Memory B cell (primary cell): Measurements from ENCODE around the gene TP53AIP1.

Source experiments
- ATAC-seq: fragments of 150-1000 bp; cut with Tn5 transposase; 2 replicates; pipeline ENCODE4 v1.10.0; 2021; ENCODE audit warnings: low read depth, mild to moderate bottlenecking, moderate library complexity
- DNase-seq, 2 donors: peaks; one replicate each; pipeline ENCODE4 v3.0.0; 2022; ENCODE audit warnings: low spot score in 2 of 2
- H3K27ac Mint-ChIP-seq: one replicate; pipeline ENCODE4 v1.8.0; 2022; ENCODE audit warnings: mild to moderate bottlenecking, moderate library complexity, mixed read lengths
- H3K27me3 Mint-ChIP-seq: one replicate; pipeline ENCODE4 v1.8.0; 2022; ENCODE audit warnings: mixed read lengths
- H3K36me3 Mint-ChIP-seq: one replicate; pipeline ENCODE4 v1.8.0; 2022; ENCODE audit warnings: mild to moderate bottlenecking, mixed read lengths
- H3K4me1 Mint-ChIP-seq: one replicate; pipeline ENCODE4 v1.8.0; 2022; ENCODE audit warnings: mixed read lengths
- H3K4me3 Mint-ChIP-seq: one replicate; pipeline ENCODE4 v1.8.0; 2022; ENCODE audit warnings: mild to moderate bottlenecking, moderate library complexity, mixed read lengths
- H3K9me3 Mint-ChIP-seq: one replicate; pipeline ENCODE4 v1.8.0; 2022; ENCODE audit warnings: mixed read lengths

The TP53AIP1 gene

GRCh38 chr11:128942817-128943427 lies at the start of gene TP53AIP1:
Gene TP53AIP1, minus strand, starts transcription at chr11:128942871. Its CDS starts 5,053 bp downstream, at chr11:128937818.
- Mint-ChIP-seq H3K27ac (no peak within 1 kb of the TSS), H3K9me3 (no peaks in the 10 kb centered on the region), H3K36me3 (no peaks in the 10 kb centered on the region), H3K4me3 (no peak within 1 kb of the TSS), H3K4me1 (no peaks in the 10 kb centered on the region), H3K27me3 (peaks cover 21% of the 10 kb centered on the region)
- ATAC-seq (no peak), DNase-seq (no peak)

GRCh38 chr11:128988242-128988970 lies 45.7 kb upstream of the TP53AIP1 start:
- peaks cover 2% of the 10 kb centered on the region for H3K36me3 Mint-ChIP-seq
- H3K4me1 Mint-ChIP-seq: peaks cover 6% of the 10 kb centered on the region
- DNase-seq (no peak), ATAC-seq (no peak)
- no peak overlapping the region for H3K27ac Mint-ChIP-seq
- peaks cover 2% of the 10 kb centered on the region for H3K9me3 Mint-ChIP-seq
- H3K27me3 Mint-ChIP-seq: peaks cover 3% of the 10 kb centered on the region
- H3K4me3 Mint-ChIP-seq: no peak overlapping the region

- no peak for ATAC-seq
- peaks cover 2% of the 10 kb centered on the region for H3K9me3 Mint-ChIP-seq
- no peak overlapping the region for H3K27ac Mint-ChIP-seq
- no peak for DNase-seq
- H3K4me3 Mint-ChIP-seq: no peak overlapping the region
- H3K4me1 Mint-ChIP-seq: peaks cover 3% of the 10 kb centered on the region
- H3K36me3 Mint-ChIP-seq: peaks cover 2% of the 10 kb centered on the region
- peaks cover 6% of the 10 kb centered on the region for H3K27me3 Mint-ChIP-seq
These were observed 43.2 kb upstream of the TP53AIP1 start for GRCh38 chr11:128985880-128986279.

GRCh38 chr11:128983023-128983422 lies 40.4 kb upstream of the TP53AIP1 start:
- ATAC-seq (no peak), DNase-seq (no peak)
- no peaks in the 10 kb centered on the region for H3K36me3 Mint-ChIP-seq
- peaks cover 5% of the 10 kb centered on the region for H3K27me3 Mint-ChIP-seq
- no peak overlapping the region for H3K27ac Mint-ChIP-seq
- H3K4me3 Mint-ChIP-seq: no peak overlapping the region
- no peaks in the 10 kb centered on the region for H3K9me3 Mint-ChIP-seq
- peaks cover 3% of the 10 kb centered on the region for H3K4me1 Mint-ChIP-seq

- H3K36me3 Mint-ChIP-seq: peaks cover 2% of the 10 kb centered on the region
- DNase-seq: no peak
- no peak overlapping the region for H3K4me3 Mint-ChIP-seq
- H3K27me3 Mint-ChIP-seq: peaks cover 8% of the 10 kb centered on the region
- no peak for ATAC-seq
- H3K27ac Mint-ChIP-seq: no peak overlapping the region
- peaks cover 3% of the 10 kb centered on the region for H3K4me1 Mint-ChIP-seq
- no peaks in the 10 kb centered on the region for H3K9me3 Mint-ChIP-seq
These were observed 38.6 kb upstream of the TP53AIP1 start for GRCh38 chr11:128981254-128981653.

- Mint-ChIP-seq H3K9me3 (no peaks in the 10 kb centered on the region), H3K4me1 (peaks cover under 1% of the 10 kb centered on the region), H3K27me3 (peaks cover 11% of the 10 kb centered on the region), H3K27ac (no peak overlapping the region), H3K36me3 (peaks cover 6% of the 10 kb centered on the region), H3K4me3 (no peak overlapping the region)
- no peak for ATAC-seq
- DNase-seq: no peak
These were observed 28.0 kb upstream of the TP53AIP1 start for GRCh38 chr11:128970598-128971190.

- peaks cover 6% of the 10 kb centered on the region for H3K4me1 Mint-ChIP-seq
- no peak overlapping the region for H3K4me3 Mint-ChIP-seq
- peaks cover 6% of the 10 kb centered on the region for H3K36me3 Mint-ChIP-seq
- peaks cover 11% of the 10 kb centered on the region for H3K27me3 Mint-ChIP-seq
- H3K9me3 Mint-ChIP-seq: no peaks in the 10 kb centered on the region
- H3K27ac Mint-ChIP-seq: no peak overlapping the region
- ATAC-seq: no peak
- DNase-seq: no peak
These were observed 26.2 kb upstream of the TP53AIP1 start for GRCh38 chr11:128968916-128969315.

GRCh38 chr11:128967578-128967977 lies 24.9 kb upstream of the TP53AIP1 start:
- DNase-seq (no peak), ATAC-seq (no peak)
- H3K27me3 Mint-ChIP-seq: peaks cover 11% of the 10 kb centered on the region
- H3K36me3 Mint-ChIP-seq: peaks cover 6% of the 10 kb centered on the region
- H3K4me1 Mint-ChIP-seq: peaks cover 6% of the 10 kb centered on the region
- H3K9me3 Mint-ChIP-seq: no peaks in the 10 kb centered on the region
- H3K27ac Mint-ChIP-seq: no peak overlapping the region
- H3K4me3 Mint-ChIP-seq: no peak overlapping the region

- no peak overlapping the region for H3K27ac Mint-ChIP-seq
- H3K4me3 Mint-ChIP-seq: peak overlapping the region; percentile 32
- no peak for DNase-seq
- peak; percentile 95 for ATAC-seq
- no peaks in the 10 kb centered on the region for H3K9me3 Mint-ChIP-seq
- H3K4me1 Mint-ChIP-seq: peaks cover 6% of the 10 kb centered on the region
- peaks cover 4% of the 10 kb centered on the region for H3K36me3 Mint-ChIP-seq
- H3K27me3 Mint-ChIP-seq: peaks cover 9% of the 10 kb centered on the region
These were observed 22.8 kb upstream of the TP53AIP1 start for GRCh38 chr11:128965485-128965884.

GRCh38 chr11:128964463-128964930 lies 21.8 kb upstream of the TP53AIP1 start:
- DNase-seq (no peak), ATAC-seq (no peak)
- peaks cover 6% of the 10 kb centered on the region for H3K27me3 Mint-ChIP-seq
- H3K9me3 Mint-ChIP-seq: no peaks in the 10 kb centered on the region
- H3K36me3 Mint-ChIP-seq: no peaks in the 10 kb centered on the region
- no peak overlapping the region for H3K4me3 Mint-ChIP-seq
- peaks cover 6% of the 10 kb centered on the region for H3K4me1 Mint-ChIP-seq
- no peak overlapping the region for H3K27ac Mint-ChIP-seq

GRCh38 chr11:128963744-128964325 lies 21.2 kb upstream of the TP53AIP1 start:
- peaks cover 6% of the 10 kb centered on the region for H3K4me1 Mint-ChIP-seq
- ATAC-seq (no peak), DNase-seq (no peak)
- no peak overlapping the region for H3K27ac Mint-ChIP-seq
- H3K36me3 Mint-ChIP-seq: no peaks in the 10 kb centered on the region
- peaks cover 9% of the 10 kb centered on the region for H3K27me3 Mint-ChIP-seq
- H3K4me3 Mint-ChIP-seq: no peak overlapping the region
- no peaks in the 10 kb centered on the region for H3K9me3 Mint-ChIP-seq

GRCh38 chr11:128962896-128963295 lies 20.2 kb upstream of the TP53AIP1 start:
- no peak for ATAC-seq
- H3K4me3 Mint-ChIP-seq: no peak overlapping the region
- DNase-seq: no peak
- peaks cover 9% of the 10 kb centered on the region for H3K27me3 Mint-ChIP-seq
- H3K4me1 Mint-ChIP-seq: peaks cover 6% of the 10 kb centered on the region
- H3K36me3 Mint-ChIP-seq: no peaks in the 10 kb centered on the region
- no peak overlapping the region for H3K27ac Mint-ChIP-seq
- H3K9me3 Mint-ChIP-seq: no peaks in the 10 kb centered on the region

- H3K27ac Mint-ChIP-seq: no peak overlapping the region
These were observed 19.0 kb upstream of the TP53AIP1 start for GRCh38 chr11:128961645-128962044.

GRCh38 chr11:128957202-128957482 lies 14.5 kb upstream of the TP53AIP1 start:
- Mint-ChIP-seq H3K9me3 (no peaks in the 10 kb centered on the region), H3K4me3 (no peak overlapping the region)
- DNase-seq: no peak

More at GRCh38 chr11:128961645-128962044, 19.0 kb upstream of the TP53AIP1 start:
- Mint-ChIP-seq H3K27me3 (peaks cover 9% of the 10 kb centered on the region), H3K9me3 (no peaks in the 10 kb centered on the region), H3K36me3 (no peaks in the 10 kb centered on the region), H3K4me3 (no peak overlapping the region), H3K4me1 (peaks cover 6% of the 10 kb centered on the region)
- DNase-seq (no peak), ATAC-seq (no peak)

More at GRCh38 chr11:128957202-128957482, 14.5 kb upstream of the TP53AIP1 start:
- Mint-ChIP-seq H3K4me1 (peaks cover 3% of the 10 kb centered on the region), H3K27ac (no peak overlapping the region), H3K36me3 (no peaks in the 10 kb centered on the region), H3K27me3 (peaks cover 16% of the 10 kb centered on the region)
- ATAC-seq: no peak
